ENCODE data around the gene PLXNA1.

- TF ChIP-seq CTCF (IDR thresholded peaks at IDR 0.05; ENCODE audit: low read depth, low read length, missing input control) = no peak
- TF ChIP-seq, protein P1, sequence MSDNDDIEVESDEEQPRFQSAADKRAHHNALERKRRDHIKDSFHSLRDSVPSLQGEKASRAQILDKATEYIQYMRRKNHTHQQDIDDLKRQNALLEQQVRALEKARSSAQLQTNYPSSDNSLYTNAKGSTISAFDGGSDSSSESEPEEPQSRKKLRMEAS (IDR thresholded peaks at IDR 0.05) = no peak
- TF ChIP-seq NR2F2 (IDR thresholded peaks at IDR 0.05) = no peak
- TF ChIP-seq, protein P2, sequence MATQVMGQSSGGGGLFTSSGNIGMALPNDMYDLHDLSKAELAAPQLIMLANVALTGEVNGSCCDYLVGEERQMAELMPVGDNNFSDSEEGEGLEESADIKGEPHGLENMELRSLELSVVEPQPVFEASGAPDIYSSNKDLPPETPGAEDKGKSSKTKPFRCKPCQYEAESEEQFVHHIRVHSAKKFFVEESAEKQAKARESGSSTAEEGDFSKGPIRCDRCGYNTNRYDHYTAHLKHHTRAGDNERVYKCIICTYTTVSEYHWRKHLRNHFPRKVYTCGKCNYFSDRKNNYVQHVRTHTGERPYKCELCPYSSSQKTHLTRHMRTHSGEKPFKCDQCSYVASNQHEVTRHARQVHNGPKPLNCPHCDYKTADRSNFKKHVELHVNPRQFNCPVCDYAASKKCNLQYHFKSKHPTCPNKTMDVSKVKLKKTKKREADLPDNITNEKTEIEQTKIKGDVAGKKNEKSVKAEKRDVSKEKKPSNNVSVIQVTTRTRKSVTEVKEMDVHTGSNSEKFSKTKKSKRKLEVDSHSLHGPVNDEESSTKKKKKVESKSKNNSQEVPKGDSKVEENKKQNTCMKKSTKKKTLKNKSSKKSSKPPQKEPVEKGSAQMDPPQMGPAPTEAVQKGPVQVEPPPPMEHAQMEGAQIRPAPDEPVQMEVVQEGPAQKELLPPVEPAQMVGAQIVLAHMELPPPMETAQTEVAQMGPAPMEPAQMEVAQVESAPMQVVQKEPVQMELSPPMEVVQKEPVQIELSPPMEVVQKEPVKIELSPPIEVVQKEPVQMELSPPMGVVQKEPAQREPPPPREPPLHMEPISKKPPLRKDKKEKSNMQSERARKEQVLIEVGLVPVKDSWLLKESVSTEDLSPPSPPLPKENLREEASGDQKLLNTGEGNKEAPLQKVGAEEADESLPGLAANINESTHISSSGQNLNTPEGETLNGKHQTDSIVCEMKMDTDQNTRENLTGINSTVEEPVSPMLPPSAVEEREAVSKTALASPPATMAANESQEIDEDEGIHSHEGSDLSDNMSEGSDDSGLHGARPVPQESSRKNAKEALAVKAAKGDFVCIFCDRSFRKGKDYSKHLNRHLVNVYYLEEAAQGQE (IDR thresholded peaks at IDR 0.05) = no peak
- TF ChIP-seq JUND (IDR thresholded peaks at IDR 0.05) = no peak
- no peak for TF ChIP-seq RAD21 (IDR thresholded peaks at IDR 0.05)
- TF ChIP-seq SP1 (IDR thresholded peaks at IDR 0.05) = no peak
- no peak for TF ChIP-seq RXRA (IDR thresholded peaks at IDR 0.05)
These were observed 20.8 kb downstream of the PLXNA1 start for GRCh38 chr3:127003601-127004280.
